ENCODE results near the gene CETP. TPM values are rescaled to one million over a fixed set of nuclear protein-coding genes. Genes with fewer than 3 reads are reported as not detected.

CETP gene
- total RNA-seq, 1 experiment from 2014 or later = 0.07 TPM

- no peak for DNase-seq (ENCODE audit: extremely low read depth, low read depth)
These were observed 55.1 kb downstream of the CETP start for GRCh38 chr16:57016831-57017230.

GRCh38 chr16:57017251-57017650 lies 55.5 kb downstream of the CETP start:
- DNase-seq (ENCODE audit: extremely low read depth, low read depth) = no peak

GRCh38 chr16:57019746-57020145 lies 58.0 kb downstream of the CETP start:
- no peak for DNase-seq (ENCODE audit: extremely low read depth, low read depth)

- no peak for DNase-seq (ENCODE audit: extremely low read depth, low read depth)
These were observed 58.9 kb downstream of the CETP start for GRCh38 chr16:57020651-57021050.

DNA sequence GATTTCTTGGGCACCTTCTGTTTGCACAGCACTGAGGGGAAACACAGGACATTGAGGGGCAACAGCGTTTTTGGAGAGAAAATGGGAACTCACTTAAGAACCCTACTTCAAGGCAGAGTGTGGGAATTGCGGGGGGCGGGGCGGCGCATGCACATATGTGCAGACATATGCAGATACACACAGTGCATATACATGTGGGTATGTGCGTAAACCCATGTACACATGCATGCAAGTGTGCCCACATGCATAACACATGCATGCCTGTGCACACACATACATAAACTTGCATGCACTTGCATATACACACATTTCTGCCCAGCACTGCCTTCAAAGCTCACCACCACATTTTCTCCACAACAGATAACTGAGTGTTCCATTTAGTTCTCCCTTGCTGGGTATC lies 60.0 kb downstream of the CETP start:
- DNase-seq (ENCODE audit: extremely low read depth, low read depth) = no peak

DNA sequence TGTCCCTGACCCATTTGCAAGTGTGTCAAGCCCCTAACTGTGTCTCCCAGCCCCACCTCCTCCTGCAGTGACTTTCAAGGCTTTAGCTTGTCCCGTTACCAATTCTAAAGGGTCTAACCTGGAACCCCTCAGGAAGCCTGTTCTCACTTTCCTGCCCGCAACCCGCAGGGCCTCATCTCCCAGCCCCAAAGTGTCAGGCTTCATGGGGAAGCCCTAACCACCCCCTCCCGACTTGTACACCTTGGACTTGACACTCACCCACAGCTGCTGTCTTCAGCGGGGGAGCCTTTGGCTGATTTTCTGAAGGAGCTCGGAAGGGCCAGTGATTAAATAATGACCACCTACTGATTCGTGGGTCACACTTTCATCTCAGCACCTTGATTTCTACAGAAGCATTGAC lies 60.7 kb downstream of the CETP start:
- DNase-seq (ENCODE audit: extremely low read depth, low read depth) = no peak

DNA sequence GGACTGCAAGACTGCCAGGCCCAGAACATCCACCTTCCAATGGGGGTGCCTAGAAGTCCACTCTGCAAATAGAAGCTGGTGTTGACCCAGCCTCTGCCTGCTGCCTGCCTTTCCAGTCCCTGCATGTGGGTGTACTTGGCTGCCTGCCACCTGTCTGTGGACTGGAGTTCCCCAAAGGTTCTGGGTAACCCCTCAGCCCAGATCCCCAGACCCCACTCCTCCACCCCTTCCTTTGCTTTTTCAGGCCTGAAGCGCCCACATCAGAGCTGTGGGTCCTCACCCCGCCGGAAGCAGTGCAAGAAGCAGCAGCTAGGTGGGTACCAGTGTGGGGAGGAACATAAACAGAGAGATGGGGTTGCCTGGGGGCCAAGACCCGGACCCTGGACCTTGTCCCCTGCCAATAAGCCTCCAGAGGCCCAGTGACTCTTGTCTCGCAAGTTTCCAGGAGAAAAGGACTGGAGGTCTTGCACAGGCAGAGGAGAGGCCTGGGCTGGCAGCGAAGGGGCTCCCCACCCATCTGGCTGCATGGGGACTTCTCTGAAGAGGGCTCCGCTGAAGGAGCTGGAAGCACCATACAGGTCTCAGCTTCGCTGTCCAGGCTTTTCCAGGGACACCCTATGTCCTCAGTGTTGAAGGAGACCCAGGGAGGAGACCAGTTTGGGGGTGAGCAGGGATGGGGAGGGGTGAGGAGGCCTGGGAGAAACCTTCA lies 61.9 kb downstream of the CETP start:
- no peak for DNase-seq (ENCODE audit: extremely low read depth, low read depth)

DNA sequence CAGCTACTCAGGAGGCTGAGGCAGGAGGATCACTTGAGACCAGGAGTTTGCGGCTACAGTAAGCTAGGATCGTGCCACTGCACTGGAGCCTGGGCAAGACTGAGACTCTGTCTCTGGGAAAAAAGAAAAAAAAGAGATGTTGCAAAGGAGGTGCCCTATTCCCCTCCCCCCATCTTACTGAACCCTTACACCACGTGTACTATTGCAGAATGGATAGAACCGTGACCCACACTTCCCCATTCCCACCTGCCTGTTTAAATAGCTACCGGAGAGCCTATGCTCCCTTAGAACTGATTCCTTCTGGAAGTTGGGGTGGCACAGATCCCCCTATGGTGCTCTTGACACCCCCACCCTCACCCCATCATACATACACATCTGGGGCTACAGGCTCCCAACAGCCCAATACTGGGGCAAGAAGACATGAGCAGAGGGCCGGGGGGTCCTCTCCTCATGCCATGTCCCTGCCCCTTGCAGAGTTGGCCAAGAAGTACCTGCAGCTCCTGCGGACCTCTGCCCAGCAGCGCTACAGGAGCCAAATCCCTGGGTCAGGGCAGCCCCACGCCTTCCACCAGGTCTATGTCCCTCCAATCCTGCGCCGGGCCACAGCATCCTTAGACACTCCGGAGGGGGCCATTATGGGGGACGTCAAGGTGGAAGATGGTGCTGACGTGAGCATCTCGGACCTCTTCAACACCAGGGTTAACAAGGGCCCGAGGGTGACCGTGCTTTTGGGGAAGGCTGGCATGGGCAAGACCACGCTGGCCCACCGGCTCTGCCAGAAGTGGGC lies 63.3 kb downstream of the CETP start:
- DNase-seq (ENCODE audit: extremely low read depth, low read depth) = no peak

DNA sequence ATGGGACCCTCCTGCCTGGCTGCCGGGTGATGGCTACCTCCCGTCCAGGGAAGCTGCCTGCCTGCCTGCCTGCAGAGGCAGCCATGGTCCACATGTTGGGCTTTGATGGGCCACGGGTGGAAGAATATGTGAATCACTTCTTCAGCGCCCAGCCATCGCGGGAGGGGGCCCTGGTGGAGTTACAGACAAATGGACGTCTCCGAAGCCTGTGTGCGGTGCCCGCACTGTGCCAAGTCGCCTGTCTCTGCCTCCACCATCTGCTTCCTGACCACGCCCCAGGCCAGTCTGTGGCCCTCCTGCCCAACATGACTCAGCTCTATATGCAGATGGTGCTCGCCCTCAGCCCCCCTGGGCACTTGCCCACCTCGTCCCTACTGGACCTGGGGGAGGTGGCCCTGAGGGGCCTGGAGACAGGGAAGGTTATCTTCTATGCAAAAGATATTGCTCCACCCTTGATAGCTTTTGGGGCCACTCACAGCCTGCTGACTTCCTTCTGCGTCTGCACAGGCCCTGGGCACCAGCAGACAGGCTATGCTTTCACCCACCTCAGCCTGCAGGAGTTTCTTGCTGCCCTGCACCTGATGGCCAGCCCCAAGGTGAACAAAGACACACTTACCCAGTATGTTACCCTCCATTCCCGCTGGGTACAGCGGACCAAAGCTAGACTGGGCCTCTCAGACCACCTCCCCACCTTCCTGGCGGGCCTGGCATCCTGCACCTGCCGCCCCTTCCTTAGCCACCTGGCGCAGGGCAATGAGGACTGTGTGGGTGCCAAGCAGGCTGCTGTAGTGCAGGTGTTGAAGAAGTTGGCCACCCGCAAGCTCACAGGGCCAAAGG lies 64.4 kb downstream of the CETP start:
- no peak for DNase-seq (ENCODE audit: extremely low read depth, low read depth)

GRCh38 chr16:57026778-57027062 lies 65.0 kb downstream of the CETP start:
- no peak for DNase-seq (ENCODE audit: extremely low read depth, low read depth)

GRCh38 chr16:57027067-57027466 lies 65.3 kb downstream of the CETP start:
- DNase-seq (ENCODE audit: extremely low read depth, low read depth) = no peak

- no peak for DNase-seq (ENCODE audit: extremely low read depth, low read depth)
These were observed 66.3 kb downstream of the CETP start for GRCh38 chr16:57028086-57028485.

DNA sequence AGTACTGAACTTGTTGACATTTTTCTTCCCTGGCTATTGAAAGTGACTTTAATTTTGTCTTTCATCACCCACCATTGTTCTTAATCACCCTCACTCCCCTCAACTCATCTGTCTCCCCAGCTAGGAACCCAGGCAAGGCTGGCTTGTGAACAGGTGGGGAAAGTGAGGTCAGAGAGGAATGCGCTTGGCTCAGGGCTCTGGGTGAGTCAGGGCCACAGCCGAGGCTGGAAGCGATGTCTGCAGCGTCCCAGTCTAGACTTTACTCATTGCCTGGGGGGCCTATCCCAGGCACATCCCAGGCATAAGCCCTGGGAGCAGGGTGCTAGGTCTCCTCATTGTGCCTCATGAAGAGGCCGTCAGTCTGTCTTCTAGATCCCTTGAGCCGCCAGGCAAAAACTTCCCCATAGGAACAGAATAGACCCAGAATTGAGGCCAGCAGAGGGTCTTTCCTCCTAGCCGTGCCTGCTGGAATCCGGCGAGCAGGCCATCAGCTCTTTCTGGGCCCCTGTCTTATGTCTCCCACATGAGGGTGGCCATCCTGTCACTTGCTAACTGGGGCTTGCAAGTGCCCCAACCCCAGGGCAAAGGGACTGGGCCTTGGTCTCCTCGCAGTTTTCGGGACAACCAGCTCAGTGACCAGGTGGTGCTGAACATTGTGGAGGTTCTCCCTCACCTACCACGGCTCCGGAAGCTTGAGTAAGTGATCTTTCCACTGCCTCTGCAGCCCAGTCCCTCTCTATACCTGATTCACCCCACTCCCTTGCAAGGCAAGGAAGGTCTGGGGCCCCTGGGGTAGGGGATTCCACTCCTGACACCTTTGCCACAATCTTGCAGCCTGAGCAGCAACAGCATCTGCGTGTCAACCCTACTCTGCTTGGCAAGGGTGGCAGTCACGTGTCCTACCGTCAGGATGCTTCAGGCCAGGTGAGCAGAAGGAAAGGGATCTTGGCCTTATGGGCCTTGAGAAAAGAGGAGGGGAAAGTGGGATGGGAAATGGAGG lies 67.7 kb downstream of the CETP start:
- no peak for DNase-seq (ENCODE audit: extremely low read depth, low read depth)

- no peak for DNase-seq (ENCODE audit: extremely low read depth, low read depth)
These were observed 68.7 kb downstream of the CETP start for GRCh38 chr16:57030346-57030902.

DNA sequence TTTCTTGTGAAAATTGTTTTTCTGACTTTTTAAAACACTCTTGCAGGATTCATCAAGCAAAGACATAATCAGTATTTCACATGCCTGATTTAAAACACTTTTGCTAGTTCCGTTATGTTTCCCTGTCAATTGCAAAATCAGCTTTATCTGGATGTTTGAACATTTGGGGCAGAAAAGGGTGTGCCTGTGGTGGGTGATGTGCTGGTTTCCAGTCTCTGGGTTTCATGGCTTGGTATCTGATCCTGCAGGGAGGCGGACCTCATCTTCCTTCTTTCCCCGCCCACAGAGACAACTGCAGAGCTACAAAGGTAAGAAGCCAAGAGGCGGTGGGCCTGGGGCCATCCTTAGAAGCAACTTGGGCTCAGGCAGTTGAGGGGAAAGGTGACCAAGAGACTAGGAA lies 69.4 kb downstream of the CETP start:
- DNase-seq (ENCODE audit: extremely low read depth, low read depth) = no peak

- DNase-seq (ENCODE audit: extremely low read depth, low read depth) = no peak
These were observed 70.6 kb downstream of the CETP start for GRCh38 chr16:57032346-57032745.

GRCh38 chr16:57032931-57033330 lies 71.2 kb downstream of the CETP start:
- DNase-seq (ENCODE audit: extremely low read depth, low read depth) = no peak
